GM20000 (cell line): ENCODE measurements around the gene FAM83B.
"Not testable (repeated sequence)": the region's sequence is repeated elsewhere in the genome, so short reads cannot be mapped to it uniquely, and the experiment has no call there.

Source experiments
- DNase-seq: peaks from one replicate; pipeline ENCODE4 v3.0.0; 2012; ENCODE audit warnings: low spot score
- TF ChIP-seq, protein P1 (sequence below): IDR thresholded peaks from 2 replicates; pipeline ENCODE4 v1.5.1; 2012; ENCODE audit warnings: mild to moderate bottlenecking, control low read depth; ENCODE audit errors: extremely low read depth, missing control alignments

FAM83B gene

DNA sequence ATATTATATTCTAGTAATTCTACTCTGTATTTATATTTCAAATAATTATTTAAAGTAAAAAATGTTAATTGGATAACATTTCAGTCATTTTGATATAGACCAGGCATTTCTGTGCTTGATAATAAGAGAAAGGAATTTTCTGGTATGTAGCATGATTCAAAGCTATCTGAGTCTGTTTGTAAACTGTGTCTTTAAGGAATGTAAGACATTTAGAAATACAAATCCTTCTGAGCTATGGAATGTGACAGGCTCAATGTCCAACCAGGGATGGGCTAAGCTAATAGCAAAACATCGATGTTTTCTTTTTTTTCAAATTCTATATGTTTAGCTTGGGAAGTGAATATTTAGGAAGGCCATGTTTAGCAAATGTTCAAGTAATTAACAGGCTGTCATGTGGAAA, 41.5 kb upstream of the FAM83B start:
- TF ChIP-seq, protein P1, sequence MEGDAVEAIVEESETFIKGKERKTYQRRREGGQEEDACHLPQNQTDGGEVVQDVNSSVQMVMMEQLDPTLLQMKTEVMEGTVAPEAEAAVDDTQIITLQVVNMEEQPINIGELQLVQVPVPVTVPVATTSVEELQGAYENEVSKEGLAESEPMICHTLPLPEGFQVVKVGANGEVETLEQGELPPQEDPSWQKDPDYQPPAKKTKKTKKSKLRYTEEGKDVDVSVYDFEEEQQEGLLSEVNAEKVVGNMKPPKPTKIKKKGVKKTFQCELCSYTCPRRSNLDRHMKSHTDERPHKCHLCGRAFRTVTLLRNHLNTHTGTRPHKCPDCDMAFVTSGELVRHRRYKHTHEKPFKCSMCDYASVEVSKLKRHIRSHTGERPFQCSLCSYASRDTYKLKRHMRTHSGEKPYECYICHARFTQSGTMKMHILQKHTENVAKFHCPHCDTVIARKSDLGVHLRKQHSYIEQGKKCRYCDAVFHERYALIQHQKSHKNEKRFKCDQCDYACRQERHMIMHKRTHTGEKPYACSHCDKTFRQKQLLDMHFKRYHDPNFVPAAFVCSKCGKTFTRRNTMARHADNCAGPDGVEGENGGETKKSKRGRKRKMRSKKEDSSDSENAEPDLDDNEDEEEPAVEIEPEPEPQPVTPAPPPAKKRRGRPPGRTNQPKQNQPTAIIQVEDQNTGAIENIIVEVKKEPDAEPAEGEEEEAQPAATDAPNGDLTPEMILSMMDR: no peak
- no peak for DNase-seq

- TF ChIP-seq, protein P1: no peak
These were observed 36.4 kb upstream of the FAM83B start for GRCh38 chr6:54810147-54810546.

GRCh38 chr6:54813892-54814291, 32.7 kb upstream of the FAM83B start:
- TF ChIP-seq, protein P1: no peak
- no peak for DNase-seq

More at GRCh38 chr6:54810147-54810546, 36.4 kb upstream of the FAM83B start:
- DNase-seq: no peak

- TF ChIP-seq, protein P1: no peak
These were observed 29.3 kb upstream of the FAM83B start for GRCh38 chr6:54817236-54817635.

DNA sequence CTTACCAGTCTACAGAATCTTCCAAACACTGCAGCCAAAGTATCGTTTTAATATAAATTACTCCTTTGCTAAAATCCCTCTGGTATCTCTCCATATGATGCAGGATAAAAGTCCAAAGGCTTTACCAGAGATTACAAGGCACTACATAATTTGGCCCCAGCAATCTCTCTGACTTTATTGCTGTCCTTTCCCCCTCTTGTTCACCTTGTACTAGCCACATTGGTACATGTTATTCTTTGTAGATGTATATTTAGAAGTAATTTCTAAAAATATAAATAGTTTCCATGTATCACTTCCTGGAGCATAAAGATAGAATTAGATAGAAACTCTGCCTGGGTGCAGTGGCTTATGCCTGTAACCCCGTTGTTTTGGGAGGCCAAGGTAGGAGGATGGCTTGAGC, 28.7 kb upstream of the FAM83B start:
- DNase-seq: no peak
- TF ChIP-seq, protein P1: no peak

More at GRCh38 chr6:54817236-54817635, 29.3 kb upstream of the FAM83B start:
- no peak for DNase-seq

DNA sequence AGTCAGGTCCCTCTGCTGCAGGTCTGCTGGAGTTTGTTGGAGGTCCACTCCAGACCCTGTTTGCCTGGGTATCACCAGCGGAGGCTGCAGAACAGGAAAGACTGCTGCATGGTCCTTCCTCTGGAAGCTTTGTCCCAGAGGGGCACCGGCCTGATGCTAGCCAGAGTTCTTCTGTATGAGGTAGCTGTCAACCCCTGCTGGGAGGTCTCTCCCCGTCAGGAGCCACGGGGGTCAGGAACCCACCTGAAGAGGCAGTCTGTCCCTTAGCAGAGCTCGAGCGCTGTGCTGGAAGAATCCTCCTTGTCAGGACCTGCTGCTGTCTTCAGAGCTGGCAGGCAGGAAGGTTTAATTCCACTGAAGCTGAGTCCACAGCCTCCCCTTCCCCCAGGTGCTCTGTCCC, 22.3 kb upstream of the FAM83B start:
- not testable (repeated sequence) for DNase-seq

- no peak for DNase-seq
- TF ChIP-seq, protein P1: no peak
These were observed 19.6 kb upstream of the FAM83B start for GRCh38 chr6:54827010-54827409.

- TF ChIP-seq, protein P1: no peak
These were observed 16.4 kb upstream of the FAM83B start for GRCh38 chr6:54830216-54830615.

More at GRCh38 chr6:54830216-54830615, 16.4 kb upstream of the FAM83B start:
- no peak for DNase-seq
